Brain microvascular endothelial cell (primary cell): ENCODE data around the gene SUSD6.
A peak's percentile ranks its signal among the peaks of the same experiment; 100 is the strongest.

Experiments used
- DNase-seq: peaks from one replicate; pipeline ENCODE4 v3.0.0-alpha.2; 2020
- H3K27ac ChIP-seq: fragments of 250-450 bp; sonication (Bioruptor Pico); 2 replicates; pipeline ENCODE4 v1.5.1; 2020; ENCODE audit warnings: mild to moderate bottlenecking, moderate library complexity
- H3K27me3 ChIP-seq: fragments of 250-450 bp; sonication (Bioruptor Pico); replicated peaks from 2 replicates; pipeline ENCODE4 v1.5.1; 2020; ENCODE audit warnings: mild to moderate bottlenecking
- H3K36me3 ChIP-seq: fragments of 250-450 bp; sonication (Bioruptor Pico); replicated peaks from 2 replicates; pipeline ENCODE4 v1.5.1; 2020; ENCODE audit warnings: mild to moderate bottlenecking
- H3K4me3 ChIP-seq: 2 replicates; pipeline ENCODE4 v1.5.1; 2011; ENCODE audit warnings: low read depth, mild to moderate bottlenecking, control low read depth, low read length, moderate library complexity
- CTCF ChIP-seq: IDR thresholded peaks from 2 replicates; pipeline ENCODE4 v1.5.1; 2011; ENCODE audit warnings: low read depth, mild to moderate bottlenecking, moderate library complexity, low read length, control low read depth, inconsistent platforms; ENCODE audit errors: missing control alignments
- in situ Hi-C: cut with HindIII; loops from 2 replicates; pipeline ENCODE4 v1.10.0; 2017; ENCODE audit warnings: low sequenced_read_pairs, low pct_ligation_motif_present

SUSD6 gene

DNA sequence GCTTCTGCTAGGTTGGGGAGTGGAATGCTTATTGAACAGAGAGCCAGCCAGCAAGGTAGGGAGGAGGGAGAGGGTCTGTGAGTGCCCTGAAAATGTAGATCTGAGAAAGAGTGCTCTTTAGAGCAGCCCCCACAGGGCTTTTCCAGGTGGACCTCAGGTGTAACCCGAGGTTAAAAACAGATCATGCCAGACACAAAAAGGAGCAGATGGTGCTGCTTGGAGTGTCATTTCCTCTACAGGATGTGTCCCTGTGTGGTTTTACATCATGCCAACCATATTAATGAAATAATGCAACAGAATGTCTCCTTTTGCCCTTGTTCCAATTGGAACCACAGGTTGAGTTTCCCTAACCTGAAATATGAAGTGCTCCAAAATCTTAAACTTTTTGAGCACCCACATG is 6.4 kb downstream of the SUSD6 start:
- H3K36me3 ChIP-seq = no peaks in the 10 kb centered on the region
- in situ Hi-C loops = no loop called here
- no peak overlapping the region for H3K27ac ChIP-seq
- DNase-seq = no peak
- no peaks in the 10 kb centered on the region for H3K27me3 ChIP-seq
- no peak for TF ChIP-seq CTCF
- no peak overlapping the region for H3K4me3 ChIP-seq

DNA sequence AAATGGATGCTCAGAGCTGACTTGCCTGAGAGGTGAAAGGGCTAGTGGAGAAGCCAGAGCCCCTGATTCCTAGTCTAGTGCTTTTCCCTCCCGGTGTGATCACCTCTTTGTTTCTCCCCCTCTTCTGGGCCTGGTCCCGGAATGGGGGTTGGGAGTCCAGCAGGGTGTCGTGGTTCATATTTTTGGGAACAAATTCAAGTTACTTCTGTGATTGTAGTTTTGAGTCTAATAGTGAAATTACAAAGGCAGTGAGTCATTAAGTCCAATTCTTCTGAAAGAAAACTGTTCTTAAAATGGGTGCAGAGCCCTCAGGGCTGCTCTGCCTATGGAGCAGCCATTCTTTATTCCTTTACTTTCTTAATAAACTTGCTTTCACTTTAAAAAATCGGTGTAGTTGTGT is 7.6 kb downstream of the SUSD6 start:
- no peak for TF ChIP-seq CTCF
- DNase-seq = no peak
- in situ Hi-C loops = no loop called here
- Histone ChIP-seq H3K27ac (no peak overlapping the region), H3K4me3 (no peak overlapping the region), H3K27me3 (no peaks in the 10 kb centered on the region), H3K36me3 (no peaks in the 10 kb centered on the region)

- no peak overlapping the region for H3K27ac ChIP-seq
- in situ Hi-C loops = no loop called here
- no peak for DNase-seq
- H3K4me3 ChIP-seq = no peak overlapping the region
- no peak for TF ChIP-seq CTCF
- no peaks in the 10 kb centered on the region for H3K27me3 ChIP-seq
- no peaks in the 10 kb centered on the region for H3K36me3 ChIP-seq
Observed at GRCh38 chr14:69620211-69620611, 8.8 kb downstream of the SUSD6 start.

DNA sequence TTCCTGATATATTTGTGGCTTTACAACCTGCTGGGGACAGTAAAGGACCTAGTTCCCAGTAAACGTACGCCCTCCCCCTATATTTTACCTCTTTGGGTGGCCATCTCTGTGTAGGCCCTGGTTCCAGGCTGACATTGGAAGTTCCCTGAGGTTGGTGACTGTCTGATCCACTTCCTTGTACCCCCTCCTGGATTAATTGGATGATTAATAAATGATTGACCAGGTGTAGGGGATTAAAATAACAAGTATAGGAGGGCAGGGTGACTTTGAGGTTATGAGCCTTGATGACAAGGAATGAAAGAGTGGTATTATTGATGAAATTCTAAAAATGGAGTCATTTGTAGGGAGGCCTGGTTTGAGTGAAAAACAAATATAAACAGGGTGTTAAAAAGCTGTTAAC is 9.6 kb downstream of the SUSD6 start:
- DNase-seq = no peak
- Histone ChIP-seq H3K27ac (no peak overlapping the region), H3K27me3 (no peaks in the 10 kb centered on the region), H3K36me3 (no peaks in the 10 kb centered on the region), H3K4me3 (no peak overlapping the region)
- in situ Hi-C loops = no loop called here
- no peak for TF ChIP-seq CTCF

GRCh38 chr14:69624136-69624535 is 12.7 kb downstream of the SUSD6 start:
- DNase-seq = no peak
- Histone ChIP-seq H3K27ac (no peak overlapping the region), H3K27me3 (no peaks in the 10 kb centered on the region), H3K36me3 (no peaks in the 10 kb centered on the region), H3K4me3 (no peak overlapping the region)
- in situ Hi-C loops = no loop called here
- no peak for TF ChIP-seq CTCF

GRCh38 chr14:69625299-69626131 is 14.1 kb downstream of the SUSD6 start:
- DNase-seq = peak; percentile 64
- Histone ChIP-seq H3K36me3 (no peaks in the 10 kb centered on the region), H3K27ac (peak overlapping the region; percentile 4), H3K27me3 (no peaks in the 10 kb centered on the region), H3K4me3 (no peak overlapping the region)
- in situ Hi-C loops = no loop called here
- no peak for TF ChIP-seq CTCF
